Measurements from ENCODE around the gene IL7R.

DNA sequence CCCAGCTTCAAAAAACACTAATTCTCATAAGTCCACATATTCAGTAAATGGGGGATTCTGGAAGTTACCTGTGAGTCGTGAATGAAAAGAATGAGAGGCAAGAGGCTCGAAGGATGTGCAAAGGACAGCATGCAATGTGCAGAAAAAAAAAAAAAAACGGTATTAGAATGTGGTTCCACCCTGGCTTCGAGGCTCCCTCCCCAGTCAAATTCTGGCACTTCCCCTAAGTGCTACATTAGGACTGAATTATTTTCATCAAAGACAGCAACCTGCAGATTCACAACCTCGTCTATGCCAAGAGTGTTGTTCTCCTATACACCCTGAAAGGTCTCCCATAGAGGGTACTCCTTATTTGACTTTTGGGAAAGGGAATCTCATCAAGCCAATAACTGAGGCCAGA, 65.2 kb downstream of the IL7R start:
- TF ChIP-seq POLR2A (IDR thresholded peaks at IDR 0.05) (no peak), EP300 (IDR thresholded peaks at IDR 0.05) (no peak)
- TF ChIP-seq, protein P1, sequence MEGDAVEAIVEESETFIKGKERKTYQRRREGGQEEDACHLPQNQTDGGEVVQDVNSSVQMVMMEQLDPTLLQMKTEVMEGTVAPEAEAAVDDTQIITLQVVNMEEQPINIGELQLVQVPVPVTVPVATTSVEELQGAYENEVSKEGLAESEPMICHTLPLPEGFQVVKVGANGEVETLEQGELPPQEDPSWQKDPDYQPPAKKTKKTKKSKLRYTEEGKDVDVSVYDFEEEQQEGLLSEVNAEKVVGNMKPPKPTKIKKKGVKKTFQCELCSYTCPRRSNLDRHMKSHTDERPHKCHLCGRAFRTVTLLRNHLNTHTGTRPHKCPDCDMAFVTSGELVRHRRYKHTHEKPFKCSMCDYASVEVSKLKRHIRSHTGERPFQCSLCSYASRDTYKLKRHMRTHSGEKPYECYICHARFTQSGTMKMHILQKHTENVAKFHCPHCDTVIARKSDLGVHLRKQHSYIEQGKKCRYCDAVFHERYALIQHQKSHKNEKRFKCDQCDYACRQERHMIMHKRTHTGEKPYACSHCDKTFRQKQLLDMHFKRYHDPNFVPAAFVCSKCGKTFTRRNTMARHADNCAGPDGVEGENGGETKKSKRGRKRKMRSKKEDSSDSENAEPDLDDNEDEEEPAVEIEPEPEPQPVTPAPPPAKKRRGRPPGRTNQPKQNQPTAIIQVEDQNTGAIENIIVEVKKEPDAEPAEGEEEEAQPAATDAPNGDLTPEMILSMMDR (IDR thresholded peaks at IDR 0.05) = no peak

Measured in ovary (tissue), 3 donors.